SK-N-SH (cell line): ENCODE results near the gene GANC.

Source experiments
- CHD2 ChIP-seq: fragments of 150-350 bp; IDR thresholded peaks from 2 replicates; pipeline ENCODE4 v1.6.1; 2018; ENCODE audit warnings: low read length; ENCODE audit not compliant: partially characterized antibody
- FOXM1 ChIP-seq: IDR thresholded peaks from 2 replicates; pipeline ENCODE4 v1.4.0; 2012; ENCODE audit warnings: low read depth, mild to moderate bottlenecking
- REST ChIP-seq: IDR thresholded peaks from 2 replicates; pipeline ENCODE4 v1.6.1; 2012; ENCODE audit warnings: mild to moderate bottlenecking, low read depth, low read length, moderate library complexity
- TF ChIP-seq, protein P1 (sequence below): fragments of 200-600 bp; sonication (generic); IDR thresholded peaks from 2 replicates; pipeline ENCODE4 v1.6.1; 2017; ENCODE audit warnings: antibody characterized with exemption, mild to moderate bottlenecking, moderate library complexity
- TF ChIP-seq, protein P2 (sequence below): IDR thresholded peaks from 2 replicates; pipeline ENCODE4 v1.4.0; 2012; ENCODE audit warnings: low read depth, borderline replicate concordance

GRCh38 chr15:42358141-42358540, 85.1 kb downstream of the GANC start:
- TF ChIP-seq, protein P1, sequence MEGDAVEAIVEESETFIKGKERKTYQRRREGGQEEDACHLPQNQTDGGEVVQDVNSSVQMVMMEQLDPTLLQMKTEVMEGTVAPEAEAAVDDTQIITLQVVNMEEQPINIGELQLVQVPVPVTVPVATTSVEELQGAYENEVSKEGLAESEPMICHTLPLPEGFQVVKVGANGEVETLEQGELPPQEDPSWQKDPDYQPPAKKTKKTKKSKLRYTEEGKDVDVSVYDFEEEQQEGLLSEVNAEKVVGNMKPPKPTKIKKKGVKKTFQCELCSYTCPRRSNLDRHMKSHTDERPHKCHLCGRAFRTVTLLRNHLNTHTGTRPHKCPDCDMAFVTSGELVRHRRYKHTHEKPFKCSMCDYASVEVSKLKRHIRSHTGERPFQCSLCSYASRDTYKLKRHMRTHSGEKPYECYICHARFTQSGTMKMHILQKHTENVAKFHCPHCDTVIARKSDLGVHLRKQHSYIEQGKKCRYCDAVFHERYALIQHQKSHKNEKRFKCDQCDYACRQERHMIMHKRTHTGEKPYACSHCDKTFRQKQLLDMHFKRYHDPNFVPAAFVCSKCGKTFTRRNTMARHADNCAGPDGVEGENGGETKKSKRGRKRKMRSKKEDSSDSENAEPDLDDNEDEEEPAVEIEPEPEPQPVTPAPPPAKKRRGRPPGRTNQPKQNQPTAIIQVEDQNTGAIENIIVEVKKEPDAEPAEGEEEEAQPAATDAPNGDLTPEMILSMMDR = no peak
- TF ChIP-seq CHD2 (no peak), REST (no peak), FOXM1 (no peak)
- TF ChIP-seq, protein P2, sequence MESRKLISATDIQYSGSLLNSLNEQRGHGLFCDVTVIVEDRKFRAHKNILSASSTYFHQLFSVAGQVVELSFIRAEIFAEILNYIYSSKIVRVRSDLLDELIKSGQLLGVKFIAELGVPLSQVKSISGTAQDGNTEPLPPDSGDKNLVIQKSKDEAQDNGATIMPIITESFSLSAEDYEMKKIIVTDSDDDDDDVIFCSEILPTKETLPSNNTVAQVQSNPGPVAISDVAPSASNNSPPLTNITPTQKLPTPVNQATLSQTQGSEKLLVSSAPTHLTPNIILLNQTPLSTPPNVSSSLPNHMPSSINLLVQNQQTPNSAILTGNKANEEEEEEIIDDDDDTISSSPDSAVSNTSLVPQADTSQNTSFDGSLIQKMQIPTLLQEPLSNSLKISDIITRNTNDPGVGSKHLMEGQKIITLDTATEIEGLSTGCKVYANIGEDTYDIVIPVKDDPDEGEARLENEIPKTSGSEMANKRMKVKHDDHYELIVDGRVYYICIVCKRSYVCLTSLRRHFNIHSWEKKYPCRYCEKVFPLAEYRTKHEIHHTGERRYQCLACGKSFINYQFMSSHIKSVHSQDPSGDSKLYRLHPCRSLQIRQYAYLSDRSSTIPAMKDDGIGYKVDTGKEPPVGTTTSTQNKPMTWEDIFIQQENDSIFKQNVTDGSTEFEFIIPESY = no peak
